ENCODE data around the gene ACOT11.

- no peak for TF ChIP-seq EZH2 (IDR thresholded peaks at IDR 0.05)
- TF ChIP-seq CTCF (IDR thresholded peaks at IDR 0.05), result no peak
- TF ChIP-seq EZH2phosphoT487 (IDR thresholded peaks at IDR 0.05), result no peak
Measured at GRCh38 chr1:54595956-54596498, 48.0 kb downstream of the ACOT11 start.

Data from neural progenitor cell (in vitro differentiated cells).